Measurements from ENCODE around the gene FAM171A1. TPM values are rescaled to one million over a fixed set of nuclear protein-coding genes. Genes with fewer than 3 reads are reported as not detected.

Gene FAM171A1
- total RNA-seq, 2 donors from 2014 or later = 16.3 to 24.2 TPM

GRCh38 chr10:15262036-15262713 lies 108.9 kb downstream of the FAM171A1 start:
- Histone ChIP-seq H3K9me3 (no peaks in the 10 kb centered on the region), H3K27me3 (replicated peaks; ENCODE audit: insufficient read depth) (no peaks in the 10 kb centered on the region), H3K36me3 (no peaks in the 10 kb centered on the region), H3K4me3 (no peak overlapping the region), H3K4me1 (replicated peaks) (no peaks in the 10 kb centered on the region), H3K27ac (no peak overlapping the region)
- peak; percentile 42 for DNase-seq (ENCODE audit: low spot score)
- 42% methylated on average over 10 of the region's 10 CpGs for WGBS
- intact Hi-C loops (cut with DNase I) = loop anchor here (1.0 to 5.0 kb wide), 2 partner anchors 50 to 109 kb away; partner anchors contain the start of gene FAM171A1
- TF ChIP-seq, protein P1, sequence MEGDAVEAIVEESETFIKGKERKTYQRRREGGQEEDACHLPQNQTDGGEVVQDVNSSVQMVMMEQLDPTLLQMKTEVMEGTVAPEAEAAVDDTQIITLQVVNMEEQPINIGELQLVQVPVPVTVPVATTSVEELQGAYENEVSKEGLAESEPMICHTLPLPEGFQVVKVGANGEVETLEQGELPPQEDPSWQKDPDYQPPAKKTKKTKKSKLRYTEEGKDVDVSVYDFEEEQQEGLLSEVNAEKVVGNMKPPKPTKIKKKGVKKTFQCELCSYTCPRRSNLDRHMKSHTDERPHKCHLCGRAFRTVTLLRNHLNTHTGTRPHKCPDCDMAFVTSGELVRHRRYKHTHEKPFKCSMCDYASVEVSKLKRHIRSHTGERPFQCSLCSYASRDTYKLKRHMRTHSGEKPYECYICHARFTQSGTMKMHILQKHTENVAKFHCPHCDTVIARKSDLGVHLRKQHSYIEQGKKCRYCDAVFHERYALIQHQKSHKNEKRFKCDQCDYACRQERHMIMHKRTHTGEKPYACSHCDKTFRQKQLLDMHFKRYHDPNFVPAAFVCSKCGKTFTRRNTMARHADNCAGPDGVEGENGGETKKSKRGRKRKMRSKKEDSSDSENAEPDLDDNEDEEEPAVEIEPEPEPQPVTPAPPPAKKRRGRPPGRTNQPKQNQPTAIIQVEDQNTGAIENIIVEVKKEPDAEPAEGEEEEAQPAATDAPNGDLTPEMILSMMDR (IDR thresholded peaks at IDR 0.05) = peak in 3 of 4 experiments; percentile 35 to 61 (median 36)
- TF ChIP-seq POLR2A (IDR thresholded peaks at IDR 0.05) (no peak), POLR2AphosphoS5 (IDR thresholded peaks at IDR 0.05) (no peak)

GRCh38 chr10:15259136-15259535 lies 112.0 kb downstream of the FAM171A1 start:
- DNase-seq (ENCODE audit: low spot score) = no peak
- Histone ChIP-seq H3K27ac (no peak overlapping the region), H3K4me1 (replicated peaks) (no peaks in the 10 kb centered on the region), H3K27me3 (replicated peaks; ENCODE audit: insufficient read depth) (no peaks in the 10 kb centered on the region), H3K36me3 (no peaks in the 10 kb centered on the region), H3K9me3 (no peaks in the 10 kb centered on the region), H3K4me3 (no peak overlapping the region)
- TF ChIP-seq, protein P1 (IDR thresholded peaks at IDR 0.05) = no peak
- TF ChIP-seq POLR2AphosphoS5 (IDR thresholded peaks at IDR 0.05) (no peak), POLR2A (IDR thresholded peaks at IDR 0.05) (no peak)
- intact Hi-C loops (cut with DNase I) = no loop called here
- 95% methylated on average over 2 of the region's 2 CpGs for WGBS

DNA sequence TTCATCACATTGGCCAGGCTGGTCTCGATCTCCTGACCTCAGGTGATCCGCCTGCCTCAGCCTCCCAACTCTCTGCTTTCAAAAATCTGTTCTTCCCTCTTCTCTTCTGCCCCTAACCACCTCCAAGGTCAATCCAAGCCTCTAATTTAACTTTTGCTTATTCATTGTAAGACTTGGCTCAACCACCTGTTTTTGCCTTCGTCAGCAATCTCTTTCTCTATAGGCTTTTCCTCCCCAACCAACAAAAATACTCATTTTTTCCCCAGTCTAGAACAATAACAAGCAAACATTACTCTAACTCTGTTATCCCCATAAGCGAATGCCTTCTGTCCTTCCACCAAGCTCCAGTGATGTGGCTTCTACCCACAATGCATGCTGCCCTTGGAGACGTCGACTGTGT lies 112.8 kb downstream of the FAM171A1 start:
- Histone ChIP-seq H3K27me3 (replicated peaks; ENCODE audit: insufficient read depth) (no peaks in the 10 kb centered on the region), H3K4me3 (no peak overlapping the region), H3K4me1 (replicated peaks) (no peaks in the 10 kb centered on the region), H3K36me3 (no peaks in the 10 kb centered on the region), H3K27ac (no peak overlapping the region), H3K9me3 (no peaks in the 10 kb centered on the region)
- TF ChIP-seq POLR2A (IDR thresholded peaks at IDR 0.05) (no peak), POLR2AphosphoS5 (IDR thresholded peaks at IDR 0.05) (no peak)
- TF ChIP-seq, protein P1 (IDR thresholded peaks at IDR 0.05) = no peak
- 94% methylated on average over 6 of the region's 6 CpGs for WGBS
- intact Hi-C loops (cut with DNase I) = no loop called here
- no peak for DNase-seq (ENCODE audit: low spot score)

DNA sequence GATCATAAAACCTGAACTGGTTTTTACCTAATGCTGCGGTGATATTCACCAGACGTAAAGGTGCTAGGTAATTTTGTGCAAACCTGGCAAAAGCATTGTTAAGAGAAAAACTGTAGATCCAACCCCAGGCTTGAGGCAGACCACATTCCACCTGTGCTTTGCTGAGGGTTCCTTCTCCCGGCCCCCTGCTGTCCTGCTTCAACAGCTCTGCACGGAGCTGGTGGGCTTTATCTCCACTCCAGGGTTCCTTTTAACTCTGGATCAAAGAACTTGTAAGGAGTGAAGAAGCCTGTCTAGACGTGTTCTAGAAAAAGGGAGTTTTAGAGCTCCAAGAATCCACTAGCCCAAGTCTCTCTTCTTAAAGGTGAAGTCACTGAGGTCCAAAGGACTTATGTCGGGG lies 115.1 kb downstream of the FAM171A1 start:
- Histone ChIP-seq H3K27me3 (replicated peaks; ENCODE audit: insufficient read depth) (no peaks in the 10 kb centered on the region), H3K9me3 (no peaks in the 10 kb centered on the region), H3K27ac (no peak overlapping the region), H3K36me3 (no peaks in the 10 kb centered on the region), H3K4me1 (replicated peaks) (no peaks in the 10 kb centered on the region), H3K4me3 (no peak overlapping the region)
- 69% methylated on average over 6 of the region's 6 CpGs for WGBS
- TF ChIP-seq, protein P1 (IDR thresholded peaks at IDR 0.05) = no peak
- TF ChIP-seq POLR2AphosphoS5 (IDR thresholded peaks at IDR 0.05) (no peak), POLR2A (IDR thresholded peaks at IDR 0.05) (no peak)
- no peak for DNase-seq (ENCODE audit: low spot score)
- intact Hi-C loops (cut with DNase I) = no loop called here

Data from prostate gland (tissue), 2 donors.